A673 (cell line): ENCODE measurements around the gene CATSPER2.
"Not testable (repeated sequence)": the region's sequence is repeated elsewhere in the genome, so short reads cannot be mapped to it uniquely, and the experiment has no call there.

Experiments
- CTCF ChIP-seq: fragments of 300-800, 200-600 bp; sonication (generic); conservative IDR thresholded peaks from 2 replicates; pipeline ENCODE4 v1.5.1; 2017; ENCODE audit warnings: low read depth, mild to moderate bottlenecking, antibody characterized with exemption, low read length, moderate library complexity, mixed read lengths
- EZH2 ChIP-seq: fragments of 200-600 bp; sonication (generic); IDR thresholded peaks from 2 replicates; pipeline ENCODE4 v1.6.1; 2017; ENCODE audit warnings: borderline replicate concordance, low read depth, mild to moderate bottlenecking, mixed read lengths, antibody characterized with exemption, low read length; ENCODE audit not compliant: poor library complexity, severe bottlenecking

- TF ChIP-seq EZH2, CTCF: not testable (repeated sequence)
Observed at GRCh38 chr15:43589778-43590466, 58.7 kb downstream of the CATSPER2 start, which contains the start of gene PPIP5K1.
